ENCODE measurements around the gene S100A5.

GRCh38 chr1:153586347-153586746 lies 45.6 kb upstream of the S100A5 start:
- TF ChIP-seq POLR2AphosphoS5 (IDR thresholded peaks at IDR 0.05) (no peak), CTCF (IDR thresholded peaks at IDR 0.05) (no peak), EP300 (IDR thresholded peaks at IDR 0.05) (no peak)
